Esophagus muscularis mucosa (tissue), 4 donors: ENCODE results near the gene KPTN. TPM values are rescaled to one million over a fixed set of nuclear protein-coding genes. Genes with fewer than 3 reads are reported as not detected.

Experiments used
- DNase-seq: peaks from one replicate; pipeline ENCODE4 v3.0.0-alpha.2; 2017; ENCODE audit errors: extremely low spot score
- H3K27ac ChIP-seq, 4 donors: fragments of 200-600 bp; sonication (generic); replicated peaks in 1 of 4; 1 replicate in 3 of 4; 2 replicates in 1 of 4; pipeline ENCODE4 v1.5.1; 2016 to 2019; ENCODE audit warnings: mild to moderate bottlenecking in 1 of 4
- H3K27me3 ChIP-seq, 4 donors: fragments of 200-600 bp; sonication (generic); one replicate each; pipeline versions ENCODE4 v1.5.1 to v1.6.0; 2016 to 2019
- H3K36me3 ChIP-seq, 4 donors: fragments of 200-600 bp; sonication (generic); one replicate each; pipeline ENCODE4 v1.5.1; 2016 to 2019
- H3K4me1 ChIP-seq, 4 donors: fragments of 200-600 bp; sonication (generic); one replicate each; pipeline ENCODE4 v1.5.1; 2016 to 2019
- H3K4me3 ChIP-seq, 4 donors: fragments of 200-600 bp; sonication (generic); 1 replicate in 2 of 4; 2 replicates in 2 of 4; pipeline ENCODE4 v1.5.1; 2016 to 2019; ENCODE audit warnings: mild to moderate bottlenecking in 4 of 4, moderate library complexity in 1 of 4
- H3K9me3 ChIP-seq, 4 donors: fragments of 200-600 bp; sonication (generic); 1 replicate in 3 of 4; 2 replicates in 1 of 4; pipeline ENCODE4 v1.5.1; 2016 to 2019
- EP300 ChIP-seq: sonication (generic); formaldehyde crosslinking; IDR thresholded peaks from one replicate; pipeline ENCODE4 v1.6.1; 2017; ENCODE audit warnings: antibody characterized with exemption
- POLR2A ChIP-seq: fragments of 450-650 bp; IDR thresholded peaks from one replicate; pipeline ENCODE4 v1.6.1; 2017; ENCODE audit warnings: antibody characterized with exemption, moderate library complexity, mild to moderate bottlenecking, low read depth
- POLR2AphosphoS5 ChIP-seq, 2 donors: sonication (generic); formaldehyde crosslinking; IDR thresholded peaks; one replicate each; pipeline ENCODE4 v1.6.1; 2017; ENCODE audit warnings: antibody characterized with exemption in 2 of 2
- WGBS: methylation state at CpG from one replicate; pipeline ENCODE4 v1.1.5; 2018; 5-methylcytosine and 5-hydroxymethylcytosine counted together
- intact Hi-C: fragments of 100-400 bp; cut with DNase I; formaldehyde crosslinking; loops from one replicate; pipeline ENCODE4 v1.15.1; 2023
- total RNA-seq, 4 donors: library from RNA; depleted of rRNA; stranded (reverse); fragments of >200 nt; gene quantifications; one replicate each; pipeline versions ENCODE4 v1.1.0 to v1.2.1, GENCODE V29; 2016
- TF ChIP-seq, protein P1 (sequence below), 3 experiments: fragments of 200-600 bp in 2 of 3; fragments of 450-650 bp in 1 of 3; sonication (generic) in 2 of 3; IDR thresholded peaks; one replicate each; pipeline ENCODE4 v1.5.1; 2017 to 2019; ENCODE audit warnings: antibody characterized with exemption in 3 of 3, mild to moderate bottlenecking in 2 of 3, moderate library complexity in 1 of 3

Gene KPTN
- total RNA-seq, 4 donors from 2014 or later = 2.3 to 9.4 (median 5.2) TPM

DNA sequence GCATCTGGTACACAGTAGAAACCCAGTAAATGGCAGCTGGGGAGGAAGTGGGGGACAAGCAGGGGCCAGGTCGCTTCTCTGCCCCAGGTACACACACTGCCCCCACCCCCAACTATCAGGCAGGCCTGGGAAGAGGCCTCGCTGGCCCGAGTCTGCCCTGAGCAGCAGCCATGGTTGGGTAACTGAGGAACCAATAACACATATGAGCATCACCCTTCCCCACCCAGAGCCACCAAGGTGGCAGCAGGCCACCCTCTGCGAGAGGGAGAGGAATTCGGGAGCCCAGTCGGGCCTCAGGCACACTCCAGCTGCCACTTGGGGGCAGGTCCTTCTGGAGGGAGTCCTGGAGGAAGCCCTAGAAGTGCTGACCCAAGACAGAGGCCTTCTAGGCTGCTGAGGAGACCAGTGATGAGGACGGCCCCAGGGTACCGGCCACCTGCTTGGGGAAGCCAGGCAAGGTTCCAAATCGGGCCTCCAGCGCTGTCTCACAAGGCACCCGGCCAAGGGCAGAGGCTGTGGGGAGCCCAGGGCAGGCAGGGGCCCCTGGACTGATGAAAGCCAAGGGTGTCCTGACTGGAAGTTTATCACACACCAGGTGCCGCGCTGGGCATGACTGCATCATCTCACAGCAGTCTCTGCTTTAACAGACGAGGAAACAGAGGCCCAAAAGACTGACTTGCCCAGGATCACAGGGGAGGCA is 14.0 kb upstream of the KPTN start:
- WGBS = 90% methylated on average over 3 of the region's 14 CpGs
- no peak overlapping the region for H3K4me3 ChIP-seq
- intact Hi-C loops = no loop called here
- peaks cover 33 to 98% (median 90%) of the 10 kb centered on the region in 4 donors for H3K36me3 ChIP-seq
- DNase-seq = no peak
- H3K27ac ChIP-seq = no peak overlapping the region
- H3K9me3 ChIP-seq = no peaks in the 10 kb centered on the region
- TF ChIP-seq POLR2A (no peak), EP300 (no peak), POLR2AphosphoS5 (IDR thresholded peaks at IDR 0.05) (no peak)
- TF ChIP-seq, protein P1, sequence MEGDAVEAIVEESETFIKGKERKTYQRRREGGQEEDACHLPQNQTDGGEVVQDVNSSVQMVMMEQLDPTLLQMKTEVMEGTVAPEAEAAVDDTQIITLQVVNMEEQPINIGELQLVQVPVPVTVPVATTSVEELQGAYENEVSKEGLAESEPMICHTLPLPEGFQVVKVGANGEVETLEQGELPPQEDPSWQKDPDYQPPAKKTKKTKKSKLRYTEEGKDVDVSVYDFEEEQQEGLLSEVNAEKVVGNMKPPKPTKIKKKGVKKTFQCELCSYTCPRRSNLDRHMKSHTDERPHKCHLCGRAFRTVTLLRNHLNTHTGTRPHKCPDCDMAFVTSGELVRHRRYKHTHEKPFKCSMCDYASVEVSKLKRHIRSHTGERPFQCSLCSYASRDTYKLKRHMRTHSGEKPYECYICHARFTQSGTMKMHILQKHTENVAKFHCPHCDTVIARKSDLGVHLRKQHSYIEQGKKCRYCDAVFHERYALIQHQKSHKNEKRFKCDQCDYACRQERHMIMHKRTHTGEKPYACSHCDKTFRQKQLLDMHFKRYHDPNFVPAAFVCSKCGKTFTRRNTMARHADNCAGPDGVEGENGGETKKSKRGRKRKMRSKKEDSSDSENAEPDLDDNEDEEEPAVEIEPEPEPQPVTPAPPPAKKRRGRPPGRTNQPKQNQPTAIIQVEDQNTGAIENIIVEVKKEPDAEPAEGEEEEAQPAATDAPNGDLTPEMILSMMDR (IDR thresholded peaks at IDR 0.05) = no peak
- peaks cover 7 to 35% (median 13%) of the 10 kb centered on the region in 4 donors for H3K4me1 ChIP-seq
- no peaks in the 10 kb centered on the region for H3K27me3 ChIP-seq

DNA sequence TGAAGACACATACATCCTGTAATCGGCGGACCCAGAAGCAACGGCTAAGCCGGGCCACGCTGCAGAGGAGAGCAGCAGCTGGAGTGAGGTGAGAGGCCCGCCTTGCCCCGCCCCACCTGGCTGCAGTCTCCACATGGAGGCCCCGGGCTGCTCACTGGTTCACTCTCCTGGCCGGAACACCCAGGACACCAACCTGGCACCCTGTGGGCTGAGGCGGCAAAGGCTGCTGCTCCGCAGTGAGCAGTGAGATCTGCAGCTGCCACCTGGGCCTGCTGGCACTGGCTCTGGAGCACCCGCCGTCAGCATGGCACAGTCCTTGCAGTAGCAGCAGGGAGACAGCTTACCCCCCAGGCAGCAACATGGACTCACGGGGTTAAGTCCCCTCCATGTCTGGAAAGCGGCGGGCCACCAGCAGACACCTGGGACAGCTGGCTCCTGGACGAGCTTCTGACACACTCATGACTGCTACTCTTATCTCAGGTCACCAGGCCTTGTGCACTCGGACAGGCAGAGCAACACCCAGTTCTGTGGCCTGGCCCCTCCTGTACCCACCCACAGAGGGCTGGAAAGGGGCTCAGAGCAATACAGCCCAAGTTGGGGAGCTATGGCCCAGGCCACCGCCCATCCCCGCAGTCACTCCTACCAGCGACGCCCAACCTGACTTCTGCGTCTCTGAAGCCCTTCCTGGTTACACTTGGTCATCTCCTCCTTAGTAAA is 13.2 kb upstream of the KPTN start:
- H3K4me3 ChIP-seq = no peak overlapping the region
- DNase-seq = no peak
- TF ChIP-seq EP300 (no peak), POLR2A (no peak), POLR2AphosphoS5 (IDR thresholded peaks at IDR 0.05) (no peak)
- TF ChIP-seq, protein P1 (IDR thresholded peaks at IDR 0.05) = no peak
- WGBS = 75% methylated on average over 10 of the region's 23 CpGs
- no peaks in the 10 kb centered on the region for H3K9me3 ChIP-seq
- H3K27ac ChIP-seq = no peak overlapping the region
- H3K27me3 ChIP-seq = no peaks in the 10 kb centered on the region
- peaks cover 33 to 99% (median 91%) of the 10 kb centered on the region in 4 donors for H3K36me3 ChIP-seq
- H3K4me1 ChIP-seq = peaks cover 7 to 35% (median 13%) of the 10 kb centered on the region in 4 donors
- intact Hi-C loops = no loop called here

DNA sequence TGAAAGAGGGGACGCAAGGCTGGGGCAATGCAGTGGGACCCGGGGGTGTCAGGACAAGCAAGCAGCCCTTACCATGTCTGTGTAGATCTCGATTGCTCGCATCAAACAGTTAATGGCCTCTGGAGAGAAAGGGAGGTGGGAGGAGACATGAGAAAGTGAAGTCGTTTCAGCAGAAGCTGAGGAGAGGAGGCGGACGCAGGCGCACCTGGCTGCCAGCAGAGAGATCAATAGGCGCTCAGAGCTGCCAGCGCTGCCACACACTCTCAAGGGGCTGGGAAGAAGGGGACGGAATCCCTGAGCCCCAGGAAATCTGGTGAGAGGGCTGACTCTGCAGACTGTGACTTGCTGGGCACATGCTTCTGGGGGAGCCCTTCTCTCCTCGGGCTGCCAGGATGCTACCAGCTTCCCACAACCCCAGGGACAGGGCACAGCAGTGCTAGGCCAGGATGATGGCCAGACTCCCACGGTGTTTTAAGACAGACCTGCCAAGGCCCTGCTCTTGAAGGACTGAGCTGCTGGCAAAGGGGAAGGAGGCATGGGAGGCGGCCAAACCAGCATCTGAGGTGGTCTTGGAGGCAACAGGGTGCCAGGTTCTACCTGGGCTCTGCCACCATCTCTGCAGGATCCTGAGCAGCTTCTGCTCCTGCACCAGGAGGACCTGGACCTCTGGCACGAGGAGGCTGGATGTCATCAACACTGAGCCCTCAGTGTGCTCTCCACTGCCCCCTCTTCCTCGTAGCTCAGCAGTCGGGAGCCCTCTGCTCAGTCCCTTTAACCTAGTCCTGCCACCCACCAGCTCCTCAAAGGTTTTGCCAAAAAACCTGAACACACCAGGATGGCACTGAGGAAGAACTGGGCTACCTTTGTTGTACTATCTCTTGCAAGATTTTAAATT is 11.7 kb upstream of the KPTN start:
- peaks cover 0 to 25% (median 10%) of the 10 kb centered on the region in 4 donors for H3K4me1 ChIP-seq
- no peaks in the 10 kb centered on the region for H3K9me3 ChIP-seq
- intact Hi-C loops = no loop called here
- H3K27me3 ChIP-seq = no peaks in the 10 kb centered on the region
- H3K27ac ChIP-seq = no peak overlapping the region
- no peak overlapping the region for H3K4me3 ChIP-seq
- H3K36me3 ChIP-seq = peaks cover 33 to 99% (median 93%) of the 10 kb centered on the region in 4 donors
- TF ChIP-seq POLR2AphosphoS5 (IDR thresholded peaks at IDR 0.05) = no peak
- TF ChIP-seq, protein P1 (IDR thresholded peaks at IDR 0.05) = no peak
- TF ChIP-seq EP300 = no peak
- no peak for TF ChIP-seq POLR2A
- WGBS = 75% methylated on average over 17 of the region's 17 CpGs
- DNase-seq = no peak

DNA sequence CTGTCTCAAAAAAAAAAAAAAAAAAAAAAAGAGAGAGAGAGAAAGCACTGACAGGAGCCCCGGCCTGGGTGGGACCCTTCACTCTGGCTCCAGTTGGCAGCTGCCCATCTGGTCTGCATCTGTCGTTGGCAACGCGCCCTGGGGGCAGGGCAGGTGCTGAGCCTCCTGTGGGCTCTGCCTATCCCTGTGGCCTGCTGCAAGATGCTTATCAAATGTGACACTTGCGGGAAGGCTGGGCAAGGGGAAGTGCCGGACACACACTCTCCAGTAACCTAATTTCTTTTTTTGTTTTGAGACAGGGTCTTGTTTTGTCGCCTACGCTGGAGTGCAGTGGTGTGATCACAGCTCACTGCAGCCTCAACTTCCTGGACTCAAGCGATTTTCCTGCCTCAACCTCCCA is 10.7 kb upstream of the KPTN start:
- WGBS = 67% methylated on average over 9 of the region's 9 CpGs
- Histone ChIP-seq H3K27ac (no peak overlapping the region), H3K27me3 (no peaks in the 10 kb centered on the region), H3K36me3 (peaks cover 26 to 99% (median 92%) of the 10 kb centered on the region in 4 donors), H3K4me3 (no peak overlapping the region), H3K4me1 (peaks cover 0 to 25% (median 10%) of the 10 kb centered on the region in 4 donors), H3K9me3 (no peaks in the 10 kb centered on the region)
- intact Hi-C loops = no loop called here
- DNase-seq = no peak
- TF ChIP-seq, protein P1 (IDR thresholded peaks at IDR 0.05) = no peak
- no peak for TF ChIP-seq POLR2A
- TF ChIP-seq POLR2AphosphoS5 (IDR thresholded peaks at IDR 0.05) = no peak
- TF ChIP-seq EP300 = no peak
